HG03521 (cell line): ENCODE data around the gene MAP3K1.
"Not testable (repeated sequence)": the region's sequence is repeated elsewhere in the genome, so short reads cannot be mapped to it uniquely, and the experiment has no call there.

Source experiments
- ATAC-seq: cut with Tn5 transposase; IDR thresholded peaks from one replicate; pipeline ENCODE4 v1.9.1; 2021; ENCODE audit warnings: mild to moderate bottlenecking, moderate library complexity; ENCODE audit not compliant: unreplicated experiment

MAP3K1 gene

GRCh38 chr5:56814963-56815657 lies at the start of gene MAP3K1:
TSS of gene MAP3K1 (plus strand) at chr5:56815549. CDS start at chr5:56815574, 25 bp downstream.
- ATAC-seq, result peak; percentile 47

GRCh38 chr5:56766926-56767325 lies 48.4 kb upstream of the MAP3K1 start:
- ATAC-seq, result no peak

DNA sequence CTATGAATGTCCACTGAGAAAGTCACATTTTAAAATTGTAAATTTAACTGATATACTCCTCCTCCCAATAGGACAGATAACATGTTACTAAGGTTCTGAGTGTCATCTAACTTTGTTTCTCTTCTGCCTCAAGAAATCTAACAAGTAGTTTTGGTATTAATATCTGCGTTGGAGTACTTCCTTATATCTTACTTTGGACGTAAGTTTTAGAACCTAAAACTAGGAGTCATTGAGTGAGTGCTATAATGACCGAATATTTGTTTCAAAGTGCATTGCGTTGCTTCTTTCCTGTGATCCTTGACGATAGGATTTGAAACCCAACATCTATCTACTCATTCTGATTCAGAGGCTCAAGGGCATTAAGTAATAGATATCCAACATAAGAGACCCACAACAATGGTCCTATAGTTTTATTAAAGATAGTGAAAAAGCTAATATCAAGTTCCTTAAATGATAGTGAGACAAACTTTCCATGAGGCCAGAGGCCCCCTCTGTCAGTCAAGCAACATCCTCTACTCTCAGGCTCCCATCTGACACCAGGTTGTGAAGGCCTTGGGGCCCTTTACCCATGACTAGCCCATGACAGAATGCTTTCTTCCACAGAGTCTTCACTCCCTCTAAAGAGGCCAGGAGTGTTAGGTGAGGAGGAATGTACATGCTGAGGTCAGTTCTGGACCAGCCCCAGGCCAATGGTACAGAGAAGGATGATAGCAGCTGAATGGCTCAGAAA lies 45.3 kb upstream of the MAP3K1 start:
- no peak for ATAC-seq

- ATAC-seq, result no peak
These were observed 42.6 kb upstream of the MAP3K1 start for GRCh38 chr5:56772767-56773166.

DNA sequence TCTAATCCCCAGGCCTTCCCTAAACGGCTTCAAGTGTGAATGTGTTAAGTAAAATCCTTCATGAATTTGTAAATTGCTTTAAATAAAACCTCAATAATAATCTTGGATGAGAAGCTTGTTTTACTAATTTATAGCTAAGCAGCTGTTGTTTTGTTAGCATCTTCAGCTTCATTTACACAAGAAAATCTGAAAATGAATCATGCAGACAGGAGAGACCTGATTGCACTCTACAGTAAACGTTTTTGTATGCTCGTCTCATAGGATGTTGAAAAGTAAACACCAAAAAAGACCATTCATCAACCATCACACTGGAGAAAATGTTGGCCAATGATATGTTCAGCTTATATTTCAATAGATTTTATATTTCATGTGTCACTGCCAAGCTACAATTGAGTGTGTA lies 40.4 kb upstream of the MAP3K1 start:
- ATAC-seq, result no peak

DNA sequence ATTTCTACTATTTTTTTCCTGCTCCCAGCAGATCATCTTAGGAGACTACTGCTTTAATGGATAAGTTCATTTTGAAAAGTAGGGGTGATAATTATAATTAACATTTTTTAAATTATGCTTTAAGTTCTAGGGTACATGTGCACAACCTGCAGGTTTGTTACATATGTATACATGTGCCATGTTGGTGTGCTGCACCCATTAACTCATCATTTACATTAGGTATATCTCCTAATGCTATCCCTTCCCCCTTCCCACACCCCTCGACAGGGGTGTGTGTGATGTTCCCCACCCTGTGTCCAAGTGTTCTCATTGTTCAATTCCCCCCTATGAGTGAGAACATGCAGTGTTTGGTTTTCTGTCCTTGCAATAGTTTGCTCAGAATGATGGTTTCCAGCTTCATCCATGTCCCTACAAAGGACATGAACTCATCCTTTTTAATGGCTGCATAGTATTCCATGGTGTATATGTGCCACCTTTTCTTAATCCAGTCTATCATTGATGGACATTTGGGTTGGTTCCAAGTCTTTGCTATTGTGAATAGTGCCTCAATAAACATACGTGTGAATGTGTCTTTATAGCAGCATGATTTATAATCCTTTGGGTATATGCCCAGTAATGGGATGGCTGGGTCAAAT lies 39.0 kb upstream of the MAP3K1 start:
- ATAC-seq, result not testable (repeated sequence)

GRCh38 chr5:56783261-56783660 lies 32.1 kb upstream of the MAP3K1 start:
- no peak for ATAC-seq

- ATAC-seq, result no peak
These were observed 29.0 kb upstream of the MAP3K1 start for GRCh38 chr5:56786346-56786745.

DNA sequence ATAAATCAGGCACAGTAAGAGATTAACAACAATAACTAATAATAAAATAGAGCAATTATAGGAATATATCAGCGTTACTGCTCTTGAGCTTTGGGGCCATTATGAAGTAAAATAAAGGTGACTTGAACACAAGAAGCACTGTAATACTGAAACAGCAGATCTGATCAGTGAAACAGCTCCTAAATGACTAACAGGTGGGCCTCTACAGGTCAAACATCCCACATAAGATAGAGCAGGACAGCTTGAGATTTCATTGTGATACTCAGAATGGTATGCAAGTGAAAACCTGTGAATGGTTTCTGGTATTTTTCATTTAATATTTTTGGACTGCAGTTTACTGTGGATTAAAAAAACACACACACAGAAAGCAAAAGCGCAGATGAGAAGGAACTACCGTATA lies 24.0 kb upstream of the MAP3K1 start:
- ATAC-seq, result peak; percentile 78

DNA sequence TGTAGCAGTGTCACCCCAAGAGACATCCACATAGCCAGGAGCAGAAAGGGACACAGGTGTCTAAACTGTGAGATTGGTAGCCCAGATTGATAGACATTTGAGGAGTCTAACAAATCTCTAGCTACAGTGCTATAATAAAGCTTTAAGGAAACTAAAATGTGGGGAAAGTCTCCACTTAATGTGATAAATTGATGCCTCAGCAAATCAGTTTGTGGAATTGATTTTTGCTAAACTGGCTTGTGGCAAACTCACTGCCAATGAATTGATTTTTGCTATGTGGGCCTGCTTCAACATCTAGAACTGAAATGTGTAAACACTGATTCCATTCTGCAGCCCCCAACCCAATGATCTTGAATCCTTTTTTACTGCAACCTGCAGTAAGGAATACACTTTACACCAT lies 16.8 kb upstream of the MAP3K1 start:
- ATAC-seq, result no peak

GRCh38 chr5:56800186-56800585 lies 15.2 kb upstream of the MAP3K1 start:
- ATAC-seq, result no peak

- ATAC-seq, result no peak
These were observed 14.1 kb upstream of the MAP3K1 start for GRCh38 chr5:56801256-56801655.

DNA sequence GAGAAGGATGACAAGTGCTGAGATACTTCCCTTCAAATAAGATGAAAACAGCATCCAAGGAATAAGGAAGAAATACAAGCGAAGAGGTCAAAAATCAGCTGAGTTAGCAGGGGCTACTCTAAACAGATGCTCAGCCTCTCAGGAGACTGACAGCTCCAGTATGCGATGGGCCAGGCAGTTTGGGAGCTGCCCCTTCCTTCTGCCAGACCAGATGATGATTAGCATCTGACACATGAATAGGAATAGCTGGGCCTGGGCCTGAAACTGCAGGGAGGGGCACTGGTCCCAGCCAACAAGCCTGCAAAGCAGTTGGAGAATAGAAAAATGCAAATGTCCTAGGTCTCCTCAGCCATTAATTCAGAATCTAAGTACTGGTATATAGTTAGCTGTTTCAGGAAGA lies 13.1 kb upstream of the MAP3K1 start:
- no peak for ATAC-seq

- no peak for ATAC-seq
These were observed 12.3 kb upstream of the MAP3K1 start for GRCh38 chr5:56803025-56803424.

DNA sequence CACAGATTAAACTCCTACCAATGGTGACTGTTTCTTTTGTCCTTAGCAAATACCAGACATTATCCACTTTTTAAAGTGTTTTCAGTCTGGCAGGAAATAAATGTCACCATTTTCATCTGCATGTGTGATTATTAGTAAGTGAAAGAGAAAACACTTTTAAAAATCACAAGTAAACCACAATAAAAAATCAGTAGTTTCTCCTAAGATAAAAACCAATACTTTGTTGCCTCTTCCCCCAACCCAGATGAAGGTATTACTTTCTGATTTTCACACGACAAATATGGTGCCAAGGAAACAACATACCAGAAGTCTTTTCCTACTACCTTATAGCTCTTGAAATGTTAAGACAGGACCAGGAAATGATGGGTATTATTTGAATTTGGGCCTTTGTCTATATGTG lies 11.5 kb upstream of the MAP3K1 start:
- ATAC-seq, result no peak

DNA sequence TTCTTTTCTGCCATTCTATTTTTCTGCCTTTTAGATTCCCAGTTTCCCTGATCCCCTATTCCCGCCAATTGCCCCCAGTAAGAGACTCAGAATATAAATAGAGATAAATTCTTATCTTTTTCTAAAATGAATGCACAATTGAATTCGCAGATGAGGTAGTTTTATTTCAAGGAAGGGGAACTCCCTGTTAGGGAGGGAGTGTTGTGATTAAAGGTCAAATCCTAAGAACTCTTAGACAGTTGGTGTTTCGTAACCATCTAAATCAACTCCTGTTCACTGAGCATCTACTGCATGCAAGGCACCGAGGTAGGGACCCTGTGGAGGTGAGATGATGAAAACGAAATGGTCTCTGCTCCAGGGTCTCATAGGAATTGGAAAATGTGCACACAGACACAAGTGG lies 7.7 kb upstream of the MAP3K1 start:
- ATAC-seq, result no peak

DNA sequence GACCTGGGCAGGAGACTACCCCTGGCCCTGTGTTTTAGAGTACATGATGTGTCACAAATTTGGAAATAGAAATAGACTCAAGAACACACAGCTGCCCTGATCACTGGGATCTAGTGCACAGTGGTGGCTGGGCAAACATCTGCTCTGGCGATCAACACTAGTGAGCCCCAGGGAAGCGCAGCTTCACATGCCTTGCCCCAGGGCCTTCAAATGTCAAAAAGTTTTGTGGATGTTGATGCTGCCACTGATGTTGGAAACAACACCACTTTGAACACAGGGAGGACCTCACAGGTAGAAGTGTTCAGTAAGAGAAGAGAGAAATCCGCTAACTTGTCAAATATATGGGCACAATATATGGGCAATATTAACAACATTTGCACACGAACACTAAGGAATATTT lies 7.1 kb upstream of the MAP3K1 start:
- ATAC-seq, result no peak

DNA sequence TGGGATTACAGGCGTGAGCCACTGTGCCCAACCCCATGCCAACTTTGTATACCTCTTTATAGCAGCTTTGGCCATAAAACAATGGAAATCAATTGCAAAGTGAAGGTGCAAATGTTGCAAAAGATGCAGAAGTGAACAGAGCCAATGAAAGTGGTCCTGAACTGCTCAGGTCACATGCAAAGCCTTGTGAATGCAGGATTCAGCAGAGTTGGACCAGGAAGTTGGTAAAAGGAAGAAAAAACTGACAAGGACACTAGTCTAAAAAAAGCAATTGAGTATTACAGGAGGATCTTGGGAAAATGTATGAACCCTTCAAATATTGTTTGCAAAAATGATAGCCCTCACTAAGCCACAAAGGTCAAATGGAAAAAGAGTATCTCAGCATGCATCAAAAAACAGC lies 4.5 kb upstream of the MAP3K1 start:
- no peak for ATAC-seq

GRCh38 chr5:56812110-56812509 lies 3.2 kb upstream of the MAP3K1 start:
- no peak for ATAC-seq

GRCh38 chr5:56813302-56813701 lies 2.0 kb upstream of the MAP3K1 start:
- no peak for ATAC-seq

DNA sequence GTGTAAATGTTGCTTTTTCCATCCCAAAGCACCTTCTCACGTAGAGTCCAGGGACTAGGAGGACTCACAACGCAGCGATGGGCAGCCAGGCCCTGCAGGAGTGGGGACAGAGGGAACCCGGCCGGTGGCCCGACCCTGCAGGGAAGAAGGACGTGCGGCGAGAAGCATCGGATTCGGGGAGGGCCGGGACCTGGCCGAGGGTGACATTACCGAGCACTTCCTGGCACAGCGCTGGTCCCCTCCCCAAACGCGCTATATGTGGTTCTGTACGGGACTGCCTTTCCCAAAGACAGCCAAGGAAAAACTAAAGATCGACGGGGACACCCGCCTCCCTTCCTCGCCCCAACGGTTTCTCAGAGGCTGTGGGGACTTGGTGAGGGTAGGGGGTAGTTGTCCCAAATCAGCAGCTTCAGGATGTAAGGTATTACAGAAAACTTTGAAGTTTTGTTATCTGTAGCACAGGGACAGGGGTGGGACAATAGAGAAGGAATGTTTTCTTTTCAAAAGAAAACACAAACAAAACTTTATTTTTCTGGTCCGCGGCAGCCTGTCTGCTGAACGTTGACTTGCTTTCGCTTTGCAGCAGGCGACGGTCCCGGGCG lies 887 bp upstream of the MAP3K1 start:
- ATAC-seq, result no peak
